ENCODE measurements around the gene AMPD3.

- TF ChIP-seq EP300 (IDR thresholded peaks at IDR 0.05; ENCODE audit: borderline replicate concordance) (no peak), MAX (IDR thresholded peaks at IDR 0.05) (no peak), CEBPB (IDR thresholded peaks at IDR 0.05) (no peak), TAF1 (IDR thresholded peaks at IDR 0.05; ENCODE audit: low read depth) (no peak), EGR1 (IDR thresholded peaks at IDR 0.05) (no peak), TCF12 (IDR thresholded peaks at IDR 0.05; ENCODE audit: low read depth) (no peak), RAD21 (IDR thresholded peaks at IDR 0.05; ENCODE audit: low read depth) (no peak), YY1 (IDR thresholded peaks at IDR 0.05; ENCODE audit: low read depth) (no peak), TEAD4 (IDR thresholded peaks at IDR 0.05) (no peak)
- TF ChIP-seq, protein P1, sequence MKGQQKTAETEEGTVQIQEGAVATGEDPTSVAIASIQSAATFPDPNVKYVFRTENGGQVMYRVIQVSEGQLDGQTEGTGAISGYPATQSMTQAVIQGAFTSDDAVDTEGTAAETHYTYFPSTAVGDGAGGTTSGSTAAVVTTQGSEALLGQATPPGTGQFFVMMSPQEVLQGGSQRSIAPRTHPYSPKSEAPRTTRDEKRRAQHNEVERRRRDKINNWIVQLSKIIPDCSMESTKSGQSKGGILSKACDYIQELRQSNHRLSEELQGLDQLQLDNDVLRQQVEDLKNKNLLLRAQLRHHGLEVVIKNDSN (IDR thresholded peaks at IDR 0.05), result no peak
Observed at GRCh38 chr11:10515418-10515817, 60.4 kb downstream of the AMPD3 start.
